GM19463 (cell line): ENCODE results near the gene RFX6.
"Not testable (repeated sequence)": the region's sequence is repeated elsewhere in the genome, so short reads cannot be mapped to it uniquely, and the experiment has no call there.

Experiments
- ATAC-seq: cut with Tn5 transposase; IDR thresholded peaks from one replicate; pipeline ENCODE4 v1.9.1; 2021; ENCODE audit warnings: mild to moderate bottlenecking, moderate library complexity; ENCODE audit not compliant: unreplicated experiment

RFX6 gene, protein sequence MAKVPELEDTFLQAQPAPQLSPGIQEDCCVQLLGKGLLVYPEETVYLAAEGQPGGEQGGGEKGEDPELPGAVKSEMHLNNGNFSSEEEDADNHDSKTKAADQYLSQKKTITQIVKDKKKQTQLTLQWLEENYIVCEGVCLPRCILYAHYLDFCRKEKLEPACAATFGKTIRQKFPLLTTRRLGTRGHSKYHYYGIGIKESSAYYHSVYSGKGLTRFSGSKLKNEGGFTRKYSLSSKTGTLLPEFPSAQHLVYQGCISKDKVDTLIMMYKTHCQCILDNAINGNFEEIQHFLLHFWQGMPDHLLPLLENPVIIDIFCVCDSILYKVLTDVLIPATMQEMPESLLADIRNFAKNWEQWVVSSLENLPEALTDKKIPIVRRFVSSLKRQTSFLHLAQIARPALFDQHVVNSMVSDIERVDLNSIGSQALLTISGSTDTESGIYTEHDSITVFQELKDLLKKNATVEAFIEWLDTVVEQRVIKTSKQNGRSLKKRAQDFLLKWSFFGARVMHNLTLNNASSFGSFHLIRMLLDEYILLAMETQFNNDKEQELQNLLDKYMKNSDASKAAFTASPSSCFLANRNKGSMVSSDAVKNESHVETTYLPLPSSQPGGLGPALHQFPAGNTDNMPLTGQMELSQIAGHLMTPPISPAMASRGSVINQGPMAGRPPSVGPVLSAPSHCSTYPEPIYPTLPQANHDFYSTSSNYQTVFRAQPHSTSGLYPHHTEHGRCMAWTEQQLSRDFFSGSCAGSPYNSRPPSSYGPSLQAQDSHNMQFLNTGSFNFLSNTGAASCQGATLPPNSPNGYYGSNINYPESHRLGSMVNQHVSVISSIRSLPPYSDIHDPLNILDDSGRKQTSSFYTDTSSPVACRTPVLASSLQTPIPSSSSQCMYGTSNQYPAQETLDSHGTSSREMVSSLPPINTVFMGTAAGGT

GRCh38 chr6:116876635-116877611 lies at the start of gene RFX6:
Gene RFX6 (plus strand): TSS chr6:116877242. CDS start chr6:116877276, 34 bp downstream.
- ATAC-seq = no peak

- no peak for ATAC-seq
Observed at GRCh38 chr6:116827561-116828240, 49.3 kb upstream of the RFX6 start.

GRCh38 chr6:116828983-116829382 lies 48.1 kb upstream of the RFX6 start, which contains the start of gene GPRC6A:
Gene GPRC6A (minus strand): TSS chr6:116829083. CDS start chr6:116829013, 70 bp downstream.
- ATAC-seq = no peak

- ATAC-seq = not testable (repeated sequence)
Observed at GRCh38 chr6:116834526-116834925, 42.5 kb upstream of the RFX6 start.

DNA sequence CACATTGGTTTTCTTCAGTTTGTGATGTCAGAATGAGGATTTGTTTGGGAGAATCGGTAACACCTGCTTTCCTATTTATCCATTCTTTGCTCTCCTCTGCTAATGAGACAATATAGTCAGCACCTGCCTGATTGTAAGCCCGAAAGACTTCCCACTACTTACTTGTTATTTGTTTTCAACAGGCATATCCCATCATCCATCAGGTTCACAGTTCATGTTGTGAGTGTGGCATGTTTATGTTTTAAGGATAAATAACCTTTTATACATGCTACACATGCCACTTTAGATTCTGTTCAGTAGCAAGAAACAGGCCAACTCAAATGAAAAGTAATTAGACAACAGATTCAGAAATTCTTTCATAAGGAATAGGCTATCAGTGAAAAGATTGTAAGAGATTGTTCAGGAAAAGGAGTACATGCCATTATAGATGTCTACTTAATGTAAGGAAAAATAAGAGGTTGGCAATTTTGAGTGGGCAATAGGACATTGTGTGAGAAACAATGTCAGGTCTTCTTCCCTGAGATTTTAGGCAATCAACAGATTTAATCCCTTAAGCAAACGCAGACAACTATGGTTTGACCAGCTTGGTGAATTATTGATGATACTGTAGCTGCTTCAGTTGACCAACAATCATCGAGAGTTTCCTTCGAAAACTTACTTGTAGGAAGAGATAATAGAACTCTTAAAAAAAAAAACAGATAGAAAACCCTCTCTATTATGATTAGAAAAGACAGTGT lies 40.3 kb upstream of the RFX6 start:
- no peak for ATAC-seq

- no peak for ATAC-seq
Observed at GRCh38 chr6:116840091-116840490, 37.0 kb upstream of the RFX6 start.

DNA sequence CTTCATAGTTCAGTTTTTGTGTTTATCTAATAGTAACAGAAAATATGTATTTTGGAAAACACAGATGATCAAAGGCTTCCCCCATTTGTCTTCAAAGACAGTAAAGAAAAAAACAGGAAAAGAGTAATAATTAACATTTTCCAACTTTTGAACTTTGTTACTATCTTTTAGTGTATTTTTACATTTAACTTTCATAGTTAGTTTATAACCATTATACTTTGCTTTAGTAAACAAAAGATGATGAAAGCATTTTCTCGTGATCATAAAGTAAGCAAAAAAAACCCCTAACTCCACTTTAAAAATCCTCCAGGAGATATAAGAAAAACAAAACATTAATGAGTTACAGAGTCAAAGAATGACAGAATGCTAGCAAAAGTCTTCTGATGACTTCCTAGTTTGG lies 34.6 kb upstream of the RFX6 start:
- ATAC-seq = no peak

DNA sequence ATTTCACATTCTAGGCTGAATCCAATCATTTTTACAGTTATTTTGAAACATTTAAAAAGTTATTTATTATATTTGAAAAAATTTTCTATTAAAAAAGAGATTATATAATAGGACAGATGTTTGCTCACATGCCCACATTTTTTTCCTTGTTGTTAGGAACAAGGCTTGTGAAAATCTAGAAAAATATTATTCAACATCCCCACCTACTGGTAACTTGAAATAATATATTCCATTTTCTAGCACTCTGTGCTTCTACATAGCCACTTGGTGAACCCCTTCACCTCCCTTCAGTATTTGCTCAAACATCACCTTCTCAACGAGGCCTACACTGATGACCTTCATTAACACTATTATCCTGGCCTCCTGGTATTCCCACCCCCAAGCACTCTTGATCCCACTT lies 29.8 kb upstream of the RFX6 start:
- no peak for ATAC-seq

- ATAC-seq = no peak
Observed at GRCh38 chr6:116858060-116858459, 19.0 kb upstream of the RFX6 start.

DNA sequence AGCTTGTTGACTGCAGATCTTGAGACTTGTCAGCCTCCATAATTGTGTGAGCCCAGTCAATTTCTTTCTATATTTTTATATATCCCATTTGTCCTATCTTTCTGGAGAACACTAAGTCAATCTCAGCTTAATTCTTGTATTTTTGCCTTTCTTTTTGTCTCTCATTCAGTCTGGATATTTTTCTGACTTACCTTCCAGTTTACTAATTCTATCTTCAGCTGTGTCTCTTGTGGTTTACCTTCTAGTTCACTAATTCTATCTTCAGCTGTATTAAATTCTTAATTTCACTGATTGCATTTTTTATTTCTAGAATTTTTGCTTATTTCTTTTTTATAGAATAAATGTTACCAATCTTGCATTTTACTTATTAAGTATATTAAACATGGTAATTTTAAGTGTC lies 17.8 kb upstream of the RFX6 start:
- ATAC-seq = no peak

GRCh38 chr6:116866281-116866871 lies 10.7 kb upstream of the RFX6 start:
- ATAC-seq = peak; percentile 67

- ATAC-seq = no peak
Observed at GRCh38 chr6:116872771-116873170, 4.3 kb upstream of the RFX6 start.

DNA sequence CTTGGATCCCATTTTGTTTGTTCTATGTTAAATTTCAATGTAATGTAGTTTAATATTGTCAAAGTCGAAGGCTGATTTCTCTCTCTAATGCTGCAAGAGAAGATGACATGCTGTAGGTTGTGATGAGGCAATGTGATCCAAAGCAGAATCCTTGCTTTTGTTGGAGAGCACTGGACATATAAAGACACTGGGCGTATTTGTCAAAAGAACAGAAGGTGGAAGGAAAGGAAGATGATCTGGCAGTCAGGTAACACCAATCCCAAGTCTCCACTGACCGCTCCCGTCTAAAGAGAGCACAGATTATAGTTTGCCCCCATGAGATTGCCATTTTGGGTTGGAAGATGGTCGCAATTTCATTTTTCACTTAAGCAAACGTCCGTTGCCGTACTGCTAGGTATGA lies 935 bp upstream of the RFX6 start:
- ATAC-seq = no peak

GRCh38 chr6:116877743-116878142 lies 701 bp downstream of the RFX6 start:
- no peak for ATAC-seq

DNA sequence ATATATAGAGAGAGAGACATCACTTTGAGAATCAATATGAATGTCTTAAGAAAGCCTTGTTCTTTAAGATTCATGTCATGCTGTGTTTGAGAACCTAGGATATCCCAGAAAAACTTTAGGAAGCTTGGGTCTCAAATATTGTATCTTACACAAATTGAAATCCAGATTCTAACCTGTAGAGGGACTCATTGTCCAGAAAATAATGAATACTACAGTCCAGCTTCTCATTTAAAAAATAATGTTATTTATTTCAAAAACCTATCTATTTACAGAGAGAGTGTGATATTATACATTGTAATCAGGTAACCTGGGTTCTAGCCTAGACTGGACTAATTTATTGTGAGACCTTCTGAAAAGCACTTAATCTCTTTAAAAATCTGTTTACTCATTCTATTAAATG lies 4.2 kb downstream of the RFX6 start:
- no peak for ATAC-seq

DNA sequence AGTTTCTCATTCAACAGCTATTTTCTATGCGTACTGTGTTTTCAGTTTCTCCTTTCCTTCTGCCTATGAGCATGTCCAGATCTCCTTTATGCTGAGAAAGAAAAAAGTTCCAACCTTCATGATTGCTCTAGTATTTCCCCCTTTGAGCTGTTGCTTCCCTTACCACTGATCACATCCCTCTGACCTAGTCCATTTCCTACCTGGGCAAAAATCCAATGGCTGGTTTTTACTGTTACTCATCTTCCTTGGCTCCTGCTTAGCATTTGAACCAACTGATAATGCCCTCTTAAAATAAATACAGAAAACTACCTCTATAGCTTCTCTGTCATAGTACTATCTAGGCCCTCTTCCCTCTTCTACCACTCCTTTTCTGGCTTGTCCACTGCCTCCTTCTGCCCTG lies 6.0 kb downstream of the RFX6 start:
- no peak for ATAC-seq

- no peak for ATAC-seq
Observed at GRCh38 chr6:116884530-116884929, 7.5 kb downstream of the RFX6 start.

- no peak for ATAC-seq
Observed at GRCh38 chr6:116887168-116887567, 10.1 kb downstream of the RFX6 start.

DNA sequence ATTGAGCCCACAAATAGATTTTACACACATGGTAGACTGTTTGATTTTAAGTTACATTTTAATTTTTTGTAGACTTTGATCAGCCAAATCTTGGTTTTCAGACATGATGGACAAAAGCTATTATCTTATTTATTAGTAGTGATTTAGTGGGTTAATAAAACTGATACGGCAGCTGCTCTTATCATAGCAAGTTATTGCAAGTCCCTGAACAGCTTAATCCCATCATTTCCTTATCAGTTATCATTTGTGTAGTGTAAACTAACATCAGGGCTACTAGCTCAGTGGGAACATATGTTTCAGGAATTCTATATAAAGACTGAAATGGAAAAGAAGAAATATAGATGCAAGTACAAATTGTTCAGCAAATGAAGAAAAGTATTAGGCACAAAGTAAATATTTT lies 10.9 kb downstream of the RFX6 start:
- no peak for ATAC-seq
